IPS-18c (cell line): ENCODE results near the gene JMY.

Experiments used
- H3K4me3 ChIP-seq: 2 replicates; pipeline ENCODE4 v1.7.0; 2013; ENCODE audit warnings: low read depth, mild to moderate bottlenecking, low read length, moderate library complexity; ENCODE audit not compliant: insufficient read depth
- H3K9me3 ChIP-seq: one replicate; pipeline ENCODE4 v1.6.1; 2013; ENCODE audit warnings: mild to moderate bottlenecking, low read length, moderate library complexity; ENCODE audit not compliant: control insufficient read depth, insufficient read depth

The JMY gene

DNA sequence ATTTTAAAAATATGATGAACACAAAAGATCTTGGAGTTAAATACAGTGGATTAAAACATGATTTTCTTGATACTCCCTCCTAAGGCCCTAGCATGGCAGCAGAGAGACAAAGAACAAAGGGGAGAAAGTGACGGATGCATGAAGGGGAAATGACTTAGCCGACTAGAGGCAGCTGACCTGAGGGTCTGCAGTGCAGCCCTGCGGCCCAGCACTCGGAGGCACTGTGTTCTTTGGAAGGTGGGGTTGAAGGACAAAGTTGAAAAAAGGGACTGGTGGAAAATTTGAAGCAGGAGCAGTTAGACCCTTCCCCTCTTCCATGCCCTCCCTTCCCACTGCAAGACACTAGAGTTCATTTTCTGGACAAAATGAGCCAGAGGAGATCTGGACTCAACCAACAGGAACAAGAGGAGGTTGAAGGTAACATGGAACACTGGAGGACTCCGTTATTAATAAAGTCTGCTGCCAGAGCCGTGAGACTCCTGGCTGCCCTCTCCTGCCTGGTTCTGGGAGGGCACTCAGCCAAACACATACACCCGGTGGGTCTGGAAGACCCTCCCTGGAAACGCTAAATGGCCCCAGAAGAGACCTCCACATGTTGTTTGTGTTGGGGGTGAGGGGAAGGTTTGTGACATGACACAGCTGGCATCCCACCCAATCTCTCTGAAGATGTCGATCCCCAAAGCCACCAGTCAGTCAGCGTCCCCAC, 98.1 kb downstream of the JMY start:
- no peaks in the 10 kb centered on the region for H3K9me3 ChIP-seq
- no peak overlapping the region for H3K4me3 ChIP-seq

GRCh38 chr5:79346420-79346824, 110.5 kb downstream of the JMY start:
- H3K9me3 ChIP-seq: no peaks in the 10 kb centered on the region
- H3K4me3 ChIP-seq: no peak overlapping the region

DNA sequence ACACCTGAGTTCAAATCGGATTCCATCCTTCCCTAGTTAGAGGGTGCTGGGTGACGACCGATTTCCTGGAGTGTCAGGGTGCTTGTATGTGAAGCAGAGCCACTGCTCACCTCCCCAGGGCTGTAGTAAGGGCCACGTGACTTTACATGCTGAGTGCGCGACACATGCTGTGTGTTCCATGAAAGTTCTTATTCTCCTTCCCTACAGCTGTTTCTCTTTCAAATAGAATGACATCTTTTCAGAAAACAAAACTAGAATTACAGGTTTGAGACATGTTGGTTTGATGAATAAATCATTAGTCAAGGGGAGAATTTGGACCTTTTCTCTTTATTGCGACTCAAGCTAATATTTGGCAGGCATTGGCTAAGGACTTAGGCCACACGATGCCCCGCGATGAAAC, 113.1 kb downstream of the JMY start:
- peaks cover 4% of the 10 kb centered on the region for H3K9me3 ChIP-seq
- no peak overlapping the region for H3K4me3 ChIP-seq

DNA sequence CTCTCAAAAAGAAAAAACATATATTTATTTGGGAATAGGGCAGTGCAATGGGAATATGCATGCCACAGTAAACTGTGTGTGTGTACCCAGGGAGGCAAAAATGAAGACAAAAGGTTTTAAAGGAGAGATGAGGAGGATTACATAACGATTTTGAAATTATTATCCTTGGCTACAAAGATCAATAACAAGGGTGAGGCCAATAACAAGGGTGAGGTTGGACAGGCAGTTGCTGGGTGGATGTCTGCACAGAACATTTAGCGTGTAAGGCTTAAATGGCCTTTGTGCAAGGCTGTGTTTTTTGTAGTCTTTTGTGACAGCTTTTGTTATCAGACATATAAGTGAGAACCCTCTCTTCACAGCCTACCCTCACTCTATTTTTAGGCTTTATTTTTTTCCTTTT, 114.0 kb downstream of the JMY start:
- Histone ChIP-seq H3K9me3 (peaks cover 4% of the 10 kb centered on the region), H3K4me3 (no peak overlapping the region)

- peaks cover 4% of the 10 kb centered on the region for H3K9me3 ChIP-seq
- no peak overlapping the region for H3K4me3 ChIP-seq
These were observed 121.5 kb downstream of the JMY start for GRCh38 chr5:79357398-79357797.
